PC-9 (cell line): ENCODE measurements around the gene FOS.

ENCODE experiments used
- CTCF ChIP-seq: fragments of 200-600 bp; sonication (generic); conservative IDR thresholded peaks from 2 replicates; pipeline ENCODE4 v1.6.1; 2017; ENCODE audit warnings: mixed run types, antibody characterized with exemption, mild to moderate bottlenecking, moderate library complexity
- EZH2 ChIP-seq: fragments of 200-600 bp; sonication (generic); IDR thresholded peaks from 2 replicates; pipeline ENCODE4 v1.8.0; 2017; ENCODE audit warnings: antibody characterized with exemption, low read depth

DNA sequence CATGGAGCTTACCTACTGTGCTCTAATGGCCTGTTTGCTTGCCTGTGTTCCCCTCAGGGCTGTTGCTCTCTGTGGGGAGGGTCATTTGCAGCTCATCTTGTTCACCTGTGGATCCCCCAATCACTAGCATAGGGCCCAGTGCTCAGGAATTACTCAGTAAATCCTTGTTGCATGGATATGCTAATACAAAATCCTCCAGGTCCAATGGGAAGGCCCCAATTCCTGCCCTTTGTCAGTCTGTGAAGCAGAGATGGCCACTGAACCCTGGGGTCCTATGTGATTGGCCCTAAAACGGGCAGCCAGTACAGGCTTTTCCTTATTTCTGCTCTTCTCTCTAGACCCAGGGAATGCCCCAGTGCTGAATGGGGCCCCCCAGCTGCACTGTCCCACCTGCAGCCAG lies 44.1 kb downstream of the FOS start:
- TF ChIP-seq CTCF (no peak), EZH2 (no peak)
